ENCODE results near the gene SNX9. TPM values are rescaled to one million over a fixed set of nuclear protein-coding genes. Genes with fewer than 3 reads are reported as not detected.

The SNX9 gene
- total and polyA plus RNA-seq, 12 donors: 18.8 to 39.7 (median 31.2) TPM

- Histone ChIP-seq H3K9me3 (no peaks in the 10 kb centered on the region), H3K36me3 (peaks cover 0 to 93% (median 18%) of the 10 kb centered on the region in 9 donors), H3K27ac (no peak overlapping the region), H3K4me3 (no peak overlapping the region), H3K4me1 (peaks cover 0 to 8% (median 0%) of the 10 kb centered on the region in 9 donors), H3K27me3 (no peaks in the 10 kb centered on the region)
- intact Hi-C loops (cut with DNase I): loop anchor here in 5 of 10 donors (5.0 to 10.0 kb wide), 4 partner anchors 121 to 213 kb away; no protein-coding TSS in a partner anchor
- no peak for TF ChIP-seq CTCF (IDR thresholded peaks at IDR 0.05)
- ATAC-seq (no peak), DNase-seq (no peak)
- 83 to 85% methylated on average over 7 of the region's 7 CpGs for WGBS, 2 donors
Measured at GRCh38 chr6:157877573-157878438, 54.8 kb downstream of the SNX9 start.

- DNase-seq (no peak), ATAC-seq (no peak)
- peaks cover 0 to 93% (median 18%) of the 10 kb centered on the region in 9 donors for H3K36me3 ChIP-seq
- H3K27ac ChIP-seq: no peak overlapping the region
- no peaks in the 10 kb centered on the region for H3K27me3 ChIP-seq
- intact Hi-C loops (cut with DNase I): loop anchor here in 5 of 10 donors (5.0 to 10.0 kb wide), 4 partner anchors 122 to 214 kb away; no protein-coding TSS in a partner anchor
- H3K9me3 ChIP-seq: no peaks in the 10 kb centered on the region
- no peak for TF ChIP-seq CTCF (IDR thresholded peaks at IDR 0.05)
- H3K4me1 ChIP-seq: peaks cover 0 to 8% (median 0%) of the 10 kb centered on the region in 9 donors
- H3K4me3 ChIP-seq: no peak overlapping the region
- WGBS, 2 donors: 94 to 95% methylated on average over 12 of the region's 12 CpGs
Measured at GRCh38 chr6:157879034-157879872, 56.2 kb downstream of the SNX9 start.

GRCh38 chr6:157879873-157880254 lies 56.8 kb downstream of the SNX9 start:
- Histone ChIP-seq H3K4me1 (peaks cover 0 to 10% (median 3%) of the 10 kb centered on the region in 9 donors), H3K27me3 (no peaks in the 10 kb centered on the region), H3K27ac (no peak overlapping the region), H3K9me3 (no peaks in the 10 kb centered on the region), H3K36me3 (peaks cover 0 to 87% (median 15%) of the 10 kb centered on the region in 9 donors), H3K4me3 (no peak overlapping the region)
- ATAC-seq (no peak), DNase-seq (no peak)
- no peak for TF ChIP-seq CTCF (IDR thresholded peaks at IDR 0.05)
- WGBS, 2 donors: 87 to 91% methylated on average over 2 of the region's 2 CpGs
- intact Hi-C loops (cut with DNase I): loop anchor here in 5 of 10 donors (5.0 to 10.0 kb wide), 4 partner anchors 123 to 215 kb away; no protein-coding TSS in a partner anchor

GRCh38 chr6:157880534-157880933 lies 57.5 kb downstream of the SNX9 start:
- Histone ChIP-seq H3K36me3 (peaks cover 0 to 84% (median 9%) of the 10 kb centered on the region in 9 donors), H3K27ac (no peak overlapping the region), H3K9me3 (no peaks in the 10 kb centered on the region), H3K27me3 (no peaks in the 10 kb centered on the region), H3K4me1 (peaks cover 0 to 16% (median 10%) of the 10 kb centered on the region in 9 donors), H3K4me3 (no peak overlapping the region)
- 83 to 85% methylated on average over 3 of the region's 3 CpGs for WGBS, 2 donors
- DNase-seq (no peak), ATAC-seq (no peak)
- no peak for TF ChIP-seq CTCF (IDR thresholded peaks at IDR 0.05)
- intact Hi-C loops (cut with DNase I): no loop called here

All from heart right ventricle (tissue), 16 donors.